HG02870 (cell line): ENCODE measurements around the gene LGALS14.
"Not testable (repeated sequence)": the region's sequence is repeated elsewhere in the genome, so short reads cannot be mapped to it uniquely, and the experiment has no call there.

Source experiments
- ATAC-seq: cut with Tn5 transposase; IDR thresholded peaks from one replicate; pipeline ENCODE4 v1.9.1; 2021; ENCODE audit warnings: mild to moderate bottlenecking, moderate library complexity; ENCODE audit not compliant: unreplicated experiment

The LGALS14 gene

GRCh38 chr19:39692822-39693221 is 11.5 kb upstream of the LGALS14 start:
- ATAC-seq, result no peak

GRCh38 chr19:39695759-39696158 is 8.5 kb upstream of the LGALS14 start:
- ATAC-seq, result no peak

GRCh38 chr19:39696387-39696786 is 7.9 kb upstream of the LGALS14 start:
- no peak for ATAC-seq

DNA sequence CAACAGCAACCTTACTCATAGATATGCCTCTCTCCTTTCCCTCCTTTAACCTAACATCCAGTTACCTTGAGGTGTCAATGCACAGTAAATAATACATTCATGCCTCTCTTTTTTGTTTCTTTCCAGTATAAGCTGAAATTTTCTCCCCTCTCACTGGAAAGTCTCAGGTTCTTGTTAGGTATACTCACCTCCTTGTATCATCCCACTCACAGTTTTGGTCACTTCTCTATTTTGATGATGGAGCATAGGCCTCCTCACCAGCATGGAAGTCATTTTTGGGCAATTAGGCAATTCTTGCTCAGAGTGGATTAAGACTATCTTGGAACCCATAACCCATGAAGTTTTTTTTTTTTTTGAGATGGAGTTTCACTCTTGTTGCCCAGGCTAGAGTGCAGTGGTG is 5.7 kb upstream of the LGALS14 start:
- no peak for ATAC-seq

DNA sequence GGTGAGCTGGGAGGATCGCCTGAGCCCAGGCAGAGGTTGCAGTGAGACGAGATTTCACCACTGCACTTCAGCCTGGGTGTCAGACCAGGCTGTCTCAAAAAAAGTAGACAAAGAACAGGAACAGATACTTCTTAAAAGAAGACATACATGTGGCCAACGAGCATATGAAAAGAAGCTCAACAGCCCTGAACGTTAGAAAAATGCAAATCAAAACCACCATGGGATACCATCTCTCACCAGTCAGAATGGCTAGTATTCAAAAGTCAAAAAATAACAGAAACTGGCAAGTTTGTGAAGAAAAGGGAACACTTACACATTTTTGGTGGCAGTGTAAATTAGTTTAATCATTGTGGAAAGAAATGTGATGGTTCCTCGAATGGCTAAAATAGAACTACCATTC is 3.0 kb upstream of the LGALS14 start:
- ATAC-seq, result no peak

DNA sequence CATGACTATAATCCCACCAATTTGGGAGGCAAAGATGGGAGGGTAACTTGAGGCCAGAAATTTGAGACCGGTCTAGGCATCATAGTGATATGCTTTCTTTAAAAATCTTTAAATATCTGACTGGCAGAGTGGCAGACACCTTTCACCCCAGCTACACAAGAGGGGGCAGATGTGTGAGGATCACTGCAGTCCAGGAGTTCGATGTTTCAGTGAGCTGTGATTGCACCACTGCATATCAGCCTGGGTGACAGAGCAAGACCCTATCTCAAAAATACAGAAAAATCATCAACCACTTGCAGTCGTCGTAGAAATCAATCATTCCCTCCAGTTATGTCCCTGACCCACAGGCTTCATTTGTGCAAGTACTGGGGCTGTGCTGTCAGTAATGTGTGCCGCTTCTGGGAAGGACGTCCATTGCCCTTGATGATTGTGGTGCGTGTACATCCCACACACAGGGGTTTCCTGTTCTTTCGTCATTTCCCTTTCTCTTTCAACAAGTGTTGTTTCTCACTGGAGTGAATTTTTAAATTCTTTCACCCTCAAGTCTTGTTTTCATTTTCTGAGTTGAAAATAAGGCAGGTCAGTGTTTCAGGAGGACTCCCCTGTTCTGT is 1.4 kb downstream of the LGALS14 start:
- ATAC-seq, result no peak

DNA sequence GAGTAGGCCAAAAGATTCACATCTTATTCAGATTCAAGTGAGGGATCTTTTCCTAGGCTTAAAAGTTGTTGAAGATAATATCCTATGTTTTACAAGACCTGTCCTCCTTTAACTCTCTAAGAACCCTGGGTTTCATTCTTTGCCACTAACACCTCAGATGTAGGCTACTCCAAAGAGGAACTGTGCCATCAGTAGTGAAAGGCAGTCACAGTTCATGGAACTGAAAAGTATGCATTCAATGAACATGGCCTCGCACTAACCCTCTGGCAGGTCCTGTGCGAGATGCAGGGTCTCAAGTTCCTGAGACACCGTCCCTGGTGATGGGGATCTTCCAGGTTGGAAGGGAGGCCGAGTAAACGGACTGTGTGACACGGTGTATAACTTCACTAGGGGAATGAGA is 4.3 kb downstream of the LGALS14 start:
- ATAC-seq, result no peak

DNA sequence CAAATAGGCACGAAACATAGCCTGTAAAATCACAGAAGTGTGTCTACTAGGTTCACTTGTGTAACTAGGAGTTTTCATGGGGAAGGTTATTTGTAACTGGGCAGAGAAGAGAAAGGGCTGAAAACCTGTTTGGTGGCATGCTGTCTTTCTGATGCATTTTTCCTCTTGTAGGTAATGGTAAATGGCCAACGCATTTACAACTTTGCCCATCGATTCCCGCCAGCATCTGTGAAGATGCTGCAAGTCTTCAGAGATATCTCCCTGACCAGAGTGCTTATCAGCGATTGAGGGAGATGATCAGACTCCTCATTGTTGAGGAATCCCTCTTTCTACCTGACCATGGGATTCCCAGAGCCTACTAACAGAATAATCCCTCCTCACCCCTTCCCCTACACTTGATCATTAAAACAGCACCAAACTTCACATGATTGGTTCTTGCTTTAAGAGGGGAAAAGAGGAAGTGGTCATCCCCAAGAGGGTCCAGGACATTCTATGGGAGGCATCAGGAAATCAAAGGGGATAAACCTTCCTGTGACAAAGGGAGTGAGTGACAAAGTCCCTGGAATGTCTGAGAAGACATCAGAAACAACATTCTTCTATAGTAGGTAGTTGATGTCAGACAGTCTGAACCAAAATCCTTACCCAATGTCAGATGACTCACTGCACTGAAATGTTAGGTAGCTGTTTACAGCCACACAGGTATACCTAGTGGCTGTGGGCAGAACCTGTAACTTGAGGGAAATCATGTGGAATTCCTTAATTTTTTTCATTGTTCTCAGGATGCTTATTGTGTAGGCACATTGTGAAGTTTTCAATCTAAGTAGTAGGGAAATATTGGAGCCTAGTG is 5.0 kb downstream of the LGALS14 start:
- no peak for ATAC-seq

GRCh38 chr19:39710333-39710890 is 6.1 kb downstream of the LGALS14 start:
- ATAC-seq, result no peak

- not testable (repeated sequence) for ATAC-seq
Measured at GRCh38 chr19:39720144-39720543, 15.9 kb downstream of the LGALS14 start.

- ATAC-seq, result no peak
Measured at GRCh38 chr19:39725995-39726394, 21.7 kb downstream of the LGALS14 start.

- ATAC-seq, result no peak
Measured at GRCh38 chr19:39727070-39727800, 23.0 kb downstream of the LGALS14 start.

GRCh38 chr19:39728040-39728439 is 23.8 kb downstream of the LGALS14 start:
- ATAC-seq, result no peak

GRCh38 chr19:39729594-39729993 is 25.3 kb downstream of the LGALS14 start:
- ATAC-seq, result no peak

DNA sequence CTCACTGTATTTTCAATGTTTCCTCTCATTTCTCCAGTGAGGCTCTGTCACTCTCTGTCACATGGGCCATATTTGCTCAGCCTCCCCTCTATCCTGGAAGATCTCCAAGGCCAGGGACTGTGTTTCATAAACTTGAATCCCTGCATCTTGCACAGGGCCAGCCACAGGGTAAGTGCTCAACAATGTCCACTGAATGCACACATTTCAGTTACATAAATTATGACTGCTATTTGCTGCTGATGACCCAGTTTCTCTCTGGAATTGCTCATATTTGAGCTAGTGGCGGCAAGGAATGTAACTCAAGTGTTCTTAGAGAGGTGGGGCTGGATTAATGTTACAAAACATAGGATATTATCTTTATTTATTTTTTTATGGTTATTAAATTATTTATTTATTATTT is 27.4 kb downstream of the LGALS14 start:
- ATAC-seq, result no peak

DNA sequence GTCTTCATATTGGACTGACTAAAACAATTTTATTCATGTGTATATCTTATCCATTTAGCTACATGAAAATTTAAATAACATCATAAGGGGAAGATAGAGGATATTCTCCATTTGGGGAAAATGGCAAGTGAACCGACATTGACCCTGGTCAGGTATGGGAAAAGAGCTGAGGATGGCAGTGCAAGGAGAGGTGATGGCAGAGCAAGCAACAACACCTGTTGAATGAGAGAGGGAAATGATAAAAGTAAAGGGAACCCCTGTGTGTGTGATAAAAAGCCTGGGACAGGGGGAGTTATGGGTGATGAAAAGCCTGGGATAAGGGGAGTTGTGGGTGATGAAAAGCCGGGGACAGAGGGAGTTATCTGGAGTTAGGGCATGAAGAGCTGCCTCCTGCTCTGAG is 29.6 kb downstream of the LGALS14 start:
- no peak for ATAC-seq

DNA sequence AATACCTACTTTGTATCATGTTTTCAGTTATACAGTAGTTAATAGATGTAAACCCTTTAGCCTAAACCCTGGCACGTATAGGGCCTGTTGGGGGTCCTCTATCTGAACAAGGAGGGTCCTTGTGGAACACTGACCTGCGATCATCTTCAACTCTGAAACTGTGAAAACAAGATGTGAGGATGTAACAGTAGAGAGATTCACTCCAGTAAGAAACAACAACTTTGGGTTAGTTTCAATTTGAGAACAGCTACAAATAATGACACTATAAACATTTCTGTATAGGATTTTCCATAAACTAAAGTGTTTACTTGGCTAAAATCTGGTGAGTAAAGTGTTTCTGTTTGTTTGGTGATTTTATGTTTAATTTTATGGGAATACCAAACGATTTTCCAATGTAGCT is 31.4 kb downstream of the LGALS14 start:
- no peak for ATAC-seq

DNA sequence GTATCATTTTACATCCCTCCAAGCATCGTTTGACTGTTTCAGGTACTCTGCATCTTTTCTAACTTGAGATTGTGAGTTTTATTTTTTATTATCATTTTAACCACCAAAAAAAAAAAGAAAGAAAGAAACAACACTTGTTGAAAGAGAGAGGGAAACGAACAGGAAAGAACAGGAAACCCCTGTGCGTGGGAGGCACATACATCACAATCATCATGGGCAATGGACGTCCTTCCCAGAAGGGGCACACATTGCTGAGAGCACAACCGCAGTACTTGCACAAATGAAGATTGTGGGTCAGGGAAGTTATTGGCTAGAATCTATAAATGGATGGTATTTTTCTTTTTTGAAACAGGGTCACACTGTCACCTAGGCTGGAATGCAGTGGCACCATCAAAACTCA is 31.8 kb downstream of the LGALS14 start:
- no peak for ATAC-seq

DNA sequence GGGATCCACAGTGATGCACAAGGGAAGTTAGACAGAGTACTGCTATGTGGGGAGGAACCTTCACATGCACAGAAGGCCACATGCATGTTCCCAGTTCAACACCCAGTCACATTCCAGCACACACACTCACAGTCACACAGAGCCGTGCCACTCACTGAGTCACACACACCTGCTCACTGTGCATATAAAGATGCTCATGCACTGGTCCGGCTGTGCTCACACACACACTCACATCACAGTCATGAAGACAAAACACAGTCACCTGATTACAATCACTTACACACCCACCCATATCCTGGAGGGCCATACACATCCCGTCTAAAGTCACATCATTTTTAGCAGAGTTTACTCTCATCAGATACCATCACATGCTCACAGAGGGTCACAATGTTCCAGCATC is 33.1 kb downstream of the LGALS14 start:
- ATAC-seq, result no peak

GRCh38 chr19:39737891-39738290 is 33.6 kb downstream of the LGALS14 start, which contains the start of gene CLC:
TSS of gene CLC (minus strand) at chr19:39738029. CDS start at chr19:39737952, 77 bp downstream.
- ATAC-seq, result no peak

- no peak for ATAC-seq
Measured at GRCh38 chr19:39738814-39739213, 34.5 kb downstream of the LGALS14 start.
